Activated T-helper 17 cell treated with anti-CD3 and anti-CD28 coated beads, Interleukin-2, amount 50 U/mL, for 72 hours (primary cell): ENCODE measurements around the gene MAPK13. TPM values are rescaled to one million over a fixed set of nuclear protein-coding genes. Genes with fewer than 3 reads are reported as not detected.
"Not testable (repeated sequence)": the region's sequence is repeated elsewhere in the genome, so short reads cannot be mapped to it uniquely, and the experiment has no call there.

Source experiments
- ATAC-seq: fragments of 150-1000 bp; cut with Tn5 transposase; replicated peaks from 2 replicates; pipeline ENCODE4 v1.10.0; 2021; ENCODE audit warnings: mild to moderate bottlenecking, moderate library complexity
- H3K27ac Mint-ChIP-seq: one replicate; pipeline ENCODE4 v1.8.0; 2022; ENCODE audit warnings: mixed read lengths
- H3K27me3 Mint-ChIP-seq: one replicate; pipeline ENCODE4 v1.8.0; 2022; ENCODE audit warnings: mixed read lengths
- H3K36me3 Mint-ChIP-seq: one replicate; pipeline ENCODE4 v1.8.0; 2022; ENCODE audit warnings: low read depth, mild to moderate bottlenecking, mixed read lengths
- H3K4me1 Mint-ChIP-seq: one replicate; pipeline ENCODE4 v1.8.0; 2022; ENCODE audit warnings: mixed read lengths
- H3K4me3 Mint-ChIP-seq: one replicate; pipeline ENCODE4 v1.8.0; 2022; ENCODE audit warnings: mild to moderate bottlenecking, mixed read lengths
- H3K9me3 Mint-ChIP-seq: one replicate; pipeline ENCODE4 v1.8.0; 2022; ENCODE audit warnings: mixed read lengths
- total RNA-seq, 2 donors: library from RNA; stranded (reverse); gene quantifications; one replicate each; pipeline ENCODE4 v1.2.3, GENCODE V29; 2022

Gene MAPK13
- total RNA-seq, 2 donors from 2014 or later: 53.6 to 58.7 TPM

DNA sequence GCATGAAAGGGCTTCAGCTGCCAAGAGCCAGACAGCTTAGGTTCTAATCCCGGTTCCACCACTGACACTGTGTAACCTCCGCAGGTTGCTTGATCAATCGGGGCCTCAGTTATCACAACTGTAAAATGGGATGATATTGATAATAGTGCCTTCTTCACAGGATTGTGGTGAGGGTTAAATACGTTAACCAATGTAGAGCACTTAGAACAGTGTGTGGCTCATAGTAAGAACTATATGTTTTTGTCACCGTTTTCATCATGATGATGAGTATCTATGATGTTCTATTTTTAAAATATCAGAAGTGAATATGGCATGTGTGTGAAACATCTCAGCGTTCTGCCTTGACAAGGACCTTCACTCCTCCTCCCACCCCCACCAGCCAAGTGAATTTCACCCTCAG, 10.3 kb upstream of the MAPK13 start:
- H3K36me3 Mint-ChIP-seq: no peaks in the 10 kb centered on the region
- ATAC-seq: peak; percentile 43
- peak overlapping the region; percentile 91 for H3K4me3 Mint-ChIP-seq
- H3K27ac Mint-ChIP-seq: peak overlapping the region; percentile 96
- peaks cover 67% of the 10 kb centered on the region for H3K4me1 Mint-ChIP-seq
- no peaks in the 10 kb centered on the region for H3K27me3 Mint-ChIP-seq
- H3K9me3 Mint-ChIP-seq: no peaks in the 10 kb centered on the region

DNA sequence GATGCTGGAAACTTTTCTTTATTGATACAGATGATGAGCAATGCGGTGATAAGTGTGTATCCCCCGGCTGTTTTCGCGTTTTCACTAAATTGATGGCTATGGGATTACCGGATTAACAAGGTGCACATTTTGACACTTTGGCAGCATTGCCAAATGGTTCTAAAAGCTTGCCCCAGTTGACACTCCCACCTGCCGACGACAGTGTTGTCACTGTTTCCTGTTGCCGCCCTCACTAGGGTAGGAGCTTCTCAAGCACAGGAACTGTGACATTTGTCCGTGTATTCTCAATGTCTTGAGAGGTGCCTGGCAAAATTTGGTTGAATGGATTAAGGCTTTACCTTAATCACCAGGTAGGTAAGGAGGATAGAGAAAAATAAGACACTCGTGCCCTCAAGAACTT, 9.8 kb upstream of the MAPK13 start:
- ATAC-seq: peak; percentile 62
- H3K4me3 Mint-ChIP-seq: peak overlapping the region; percentile 91
- H3K9me3 Mint-ChIP-seq: no peaks in the 10 kb centered on the region
- peak overlapping the region; percentile 96 for H3K27ac Mint-ChIP-seq
- H3K36me3 Mint-ChIP-seq: no peaks in the 10 kb centered on the region
- no peaks in the 10 kb centered on the region for H3K27me3 Mint-ChIP-seq
- H3K4me1 Mint-ChIP-seq: peaks cover 66% of the 10 kb centered on the region

DNA sequence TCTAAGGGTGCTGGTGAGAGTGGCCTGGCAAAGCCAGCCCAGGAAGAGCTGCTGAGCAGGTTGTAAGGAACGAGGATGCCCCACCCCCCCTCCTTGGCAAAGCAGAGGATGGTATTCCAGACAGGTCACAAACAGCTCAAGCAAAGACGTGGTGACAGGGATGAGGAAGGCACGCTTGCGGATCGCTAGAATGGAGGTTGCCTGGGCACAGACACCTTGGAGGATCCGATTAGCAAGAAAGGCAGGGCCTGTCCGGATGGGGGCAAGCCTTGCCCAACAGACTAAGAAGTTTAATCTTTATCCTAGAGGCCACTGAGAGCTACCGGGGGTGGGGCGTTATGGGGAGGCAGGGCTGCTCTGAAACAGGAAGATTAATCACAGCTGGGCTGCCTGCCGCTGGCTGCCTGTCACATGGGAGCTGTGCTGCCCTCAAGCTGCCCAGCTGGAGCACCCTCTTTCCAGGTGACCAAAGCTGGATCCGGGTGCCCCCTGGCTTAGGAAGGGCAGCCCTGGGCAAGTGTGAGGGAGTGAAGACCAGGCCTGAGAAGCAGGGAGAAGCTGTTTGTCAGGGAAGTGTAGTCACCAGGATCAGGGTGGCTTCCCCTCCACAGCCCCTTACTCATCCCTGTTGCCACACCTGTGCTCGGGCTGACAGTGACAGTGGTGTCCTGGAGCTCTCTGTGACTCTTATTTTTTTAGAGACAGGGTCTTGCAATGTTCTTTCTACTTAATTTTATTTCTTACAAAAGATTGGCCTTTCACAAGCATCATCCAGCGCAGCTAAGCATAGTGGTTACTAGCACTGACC, 9.1 kb upstream of the MAPK13 start:
- peak; percentile 61 for ATAC-seq
- Mint-ChIP-seq H3K27me3 (no peaks in the 10 kb centered on the region), H3K4me3 (peak overlapping the region; percentile 91), H3K27ac (peak overlapping the region; percentile 96), H3K36me3 (no peaks in the 10 kb centered on the region), H3K9me3 (no peaks in the 10 kb centered on the region), H3K4me1 (peaks cover 69% of the 10 kb centered on the region)

DNA sequence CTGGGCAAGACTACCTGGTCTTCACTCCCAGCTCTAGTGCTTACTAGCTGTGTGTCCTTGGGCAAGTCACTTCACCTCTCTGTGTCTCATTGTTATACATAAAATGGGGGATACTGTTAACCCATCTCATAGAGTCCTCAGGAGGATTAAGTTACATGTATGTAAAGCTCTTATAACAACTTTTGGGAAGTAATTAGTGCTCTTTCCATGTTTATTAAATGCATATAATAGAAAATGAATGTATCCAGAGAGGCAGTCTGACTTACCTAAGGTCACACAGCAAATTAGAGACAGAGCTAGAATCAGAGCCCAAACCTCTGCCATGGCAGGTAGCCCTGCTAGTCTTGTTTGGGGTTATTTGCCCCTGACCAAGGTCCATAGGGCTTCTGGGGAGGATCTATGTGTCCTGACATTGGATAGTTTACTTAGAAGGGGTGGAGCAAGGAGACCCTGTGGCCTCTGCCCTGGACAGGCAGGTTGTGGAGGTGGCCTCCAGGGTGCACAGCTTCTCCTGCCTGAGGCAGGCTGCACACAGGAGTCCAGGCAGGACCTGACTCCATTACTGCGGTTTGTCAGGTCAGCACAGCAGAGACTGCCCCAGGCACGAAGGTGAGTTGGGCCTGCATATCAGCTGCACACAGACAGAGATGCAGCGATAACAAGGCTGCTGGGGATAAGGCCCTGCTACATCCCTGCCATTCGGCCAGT, 8.4 kb upstream of the MAPK13 start:
- Mint-ChIP-seq H3K27me3 (no peaks in the 10 kb centered on the region), H3K9me3 (no peaks in the 10 kb centered on the region), H3K4me1 (peaks cover 71% of the 10 kb centered on the region), H3K4me3 (peak overlapping the region; percentile 91), H3K27ac (peak overlapping the region; percentile 96), H3K36me3 (no peaks in the 10 kb centered on the region)
- no peak for ATAC-seq

DNA sequence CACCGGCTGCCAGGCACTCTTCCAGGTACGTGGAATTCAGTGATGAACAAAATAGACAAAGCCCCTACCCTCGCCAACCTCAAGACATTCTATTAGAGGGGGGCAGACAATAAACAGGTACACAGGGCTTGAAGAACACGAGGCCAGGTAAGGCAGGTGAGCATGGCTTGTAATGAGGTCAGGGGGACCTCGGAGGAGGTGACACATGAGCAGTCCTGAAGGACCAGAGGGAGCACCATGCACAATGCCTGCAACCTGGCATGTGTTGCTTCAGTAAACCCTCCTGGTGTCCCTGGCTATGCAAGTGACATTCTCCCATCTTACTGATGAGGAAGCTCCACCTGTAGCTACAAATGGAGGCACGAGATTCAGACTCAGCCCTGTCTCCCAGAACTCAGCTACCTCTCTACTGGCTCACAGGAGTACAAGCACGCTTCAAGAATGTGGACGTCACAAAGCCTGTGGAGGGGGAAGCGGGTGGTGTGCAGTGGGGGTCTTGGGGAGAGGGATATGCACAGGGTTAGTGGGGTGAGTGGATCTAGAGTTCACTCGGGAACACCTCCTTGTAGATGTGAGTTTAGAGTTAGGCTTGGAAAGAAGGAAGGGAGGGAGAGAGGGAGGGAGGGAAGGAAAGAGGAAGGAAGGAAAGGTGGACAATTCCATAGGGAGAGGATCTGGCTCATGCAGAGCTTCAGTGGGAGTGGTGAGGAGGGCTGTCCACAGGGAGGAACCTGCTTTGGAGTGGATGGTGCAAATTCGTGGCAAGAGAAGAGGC, 7.6 kb upstream of the MAPK13 start:
- peaks cover 69% of the 10 kb centered on the region for H3K4me1 Mint-ChIP-seq
- H3K27me3 Mint-ChIP-seq: no peaks in the 10 kb centered on the region
- no peak overlapping the region for H3K4me3 Mint-ChIP-seq
- ATAC-seq: no peak
- H3K9me3 Mint-ChIP-seq: no peaks in the 10 kb centered on the region
- peak overlapping the region; percentile 85 for H3K27ac Mint-ChIP-seq
- H3K36me3 Mint-ChIP-seq: no peaks in the 10 kb centered on the region

DNA sequence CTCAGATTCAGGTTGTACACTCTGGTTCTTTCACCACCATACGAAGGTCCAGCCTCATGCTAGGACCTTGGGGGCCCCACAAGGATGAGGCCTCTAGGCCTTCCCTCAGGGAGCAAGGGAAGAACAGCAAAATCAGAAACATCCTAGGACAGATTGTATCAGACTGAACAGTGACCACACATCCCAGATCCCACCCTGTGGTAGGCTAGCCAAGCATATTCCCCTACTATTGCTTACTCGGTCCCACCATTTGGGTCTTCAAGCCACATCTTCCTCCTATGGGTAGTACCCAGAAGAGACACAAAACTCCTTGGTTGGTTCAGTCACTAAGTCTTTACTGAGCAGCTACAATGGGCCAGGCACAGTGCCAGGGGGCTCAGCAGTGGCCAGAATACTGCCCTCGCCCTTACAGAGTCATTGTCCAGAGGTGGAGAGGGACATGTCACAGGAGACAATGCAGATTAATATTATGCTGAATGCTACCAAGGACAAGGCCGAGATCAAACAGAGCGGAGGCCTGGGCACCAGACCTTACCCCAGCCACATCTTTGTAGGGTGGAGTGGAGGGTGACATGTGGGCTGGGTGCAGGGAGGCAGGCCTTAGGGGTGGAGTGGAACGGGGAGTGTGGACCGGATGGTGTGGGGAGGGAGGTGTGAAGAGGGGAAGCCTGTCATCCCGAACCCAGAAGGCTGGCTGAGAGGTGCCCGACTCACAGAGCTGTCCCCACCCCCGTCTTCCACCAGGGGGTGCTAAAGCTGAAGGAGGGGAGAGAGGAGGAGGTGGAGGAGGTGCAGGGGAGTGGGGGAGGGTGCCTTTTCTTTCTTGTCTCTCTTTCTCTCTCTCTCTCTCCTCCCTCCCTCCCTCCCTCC, 6.8 kb upstream of the MAPK13 start:
- Mint-ChIP-seq H3K4me3 (peak overlapping the region; percentile 61), H3K27me3 (no peaks in the 10 kb centered on the region), H3K27ac (peak overlapping the region; percentile 85), H3K4me1 (peaks cover 61% of the 10 kb centered on the region), H3K36me3 (no peaks in the 10 kb centered on the region), H3K9me3 (no peaks in the 10 kb centered on the region)
- ATAC-seq: peak; percentile 71

DNA sequence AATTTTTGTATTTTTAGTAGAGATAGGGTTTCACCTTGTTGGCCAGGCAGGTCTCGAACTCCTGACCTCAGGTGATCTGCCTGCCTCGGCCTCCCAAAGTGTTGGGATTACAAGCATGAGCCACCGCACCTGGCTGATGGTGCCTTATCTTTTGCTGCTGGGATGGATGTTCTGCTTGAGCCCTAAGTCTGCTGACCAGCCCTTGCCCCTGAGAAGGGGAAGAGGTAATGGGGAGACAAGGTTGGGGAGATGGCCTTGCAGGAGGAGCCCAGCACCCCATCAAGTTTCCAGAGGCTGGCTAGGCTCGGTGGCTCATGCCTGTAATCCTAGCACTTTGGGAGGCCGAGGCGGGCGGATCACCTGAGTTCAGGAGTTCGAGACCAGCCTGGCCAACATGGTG, 6.0 kb upstream of the MAPK13 start:
- H3K9me3 Mint-ChIP-seq, H3K36me3 Mint-ChIP-seq, H3K27me3 Mint-ChIP-seq, ATAC-seq: not testable (repeated sequence)
- peak overlapping the region; percentile 85 for H3K27ac Mint-ChIP-seq
- H3K4me3 Mint-ChIP-seq: peak overlapping the region; percentile 61
- peaks cover 52% of the 10 kb centered on the region for H3K4me1 Mint-ChIP-seq

DNA sequence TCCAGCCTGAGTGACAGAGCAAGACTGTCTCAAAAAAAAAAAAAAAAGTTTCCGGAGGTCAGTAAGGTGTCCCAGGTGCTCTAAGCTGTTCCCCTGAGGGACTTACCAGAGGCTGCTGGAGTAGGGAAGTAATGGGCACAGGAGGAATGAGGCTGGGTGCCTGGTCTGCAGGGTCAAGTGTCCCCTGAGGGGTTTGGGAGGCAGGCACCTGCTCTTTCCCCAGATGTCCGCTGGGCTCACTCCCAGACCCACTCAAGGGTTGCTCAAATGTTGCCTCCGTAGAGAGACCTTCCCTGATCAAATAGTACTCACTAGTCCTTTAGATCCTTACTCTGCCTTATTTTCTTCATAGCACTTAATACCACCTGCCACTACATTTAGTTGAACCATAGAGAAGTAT, 5.4 kb upstream of the MAPK13 start:
- Mint-ChIP-seq H3K9me3 (no peaks in the 10 kb centered on the region), H3K4me1 (peaks cover 52% of the 10 kb centered on the region), H3K36me3 (peaks cover 3% of the 10 kb centered on the region), H3K27ac (no peak overlapping the region), H3K4me3 (peak overlapping the region; percentile 61), H3K27me3 (no peaks in the 10 kb centered on the region)
- ATAC-seq: no peak

DNA sequence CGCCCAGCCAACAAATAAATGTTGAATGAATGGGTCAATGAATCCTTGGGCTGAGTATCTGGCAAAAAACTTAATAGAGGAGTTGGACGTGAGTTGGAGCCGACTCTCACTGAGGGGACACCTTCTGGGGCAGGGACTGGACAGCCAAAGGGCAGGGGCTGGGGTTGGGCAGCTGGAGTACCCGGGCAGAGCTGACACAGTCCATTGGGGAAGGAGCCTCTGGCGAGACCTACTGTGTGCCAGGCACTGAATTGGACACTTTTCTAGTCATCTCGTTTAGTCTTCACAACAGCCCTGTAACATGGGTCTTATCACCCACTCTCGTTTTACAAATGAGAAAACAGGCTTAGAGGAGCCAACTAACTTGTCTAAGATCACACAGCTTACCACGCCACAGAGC, 4.7 kb upstream of the MAPK13 start:
- ATAC-seq: no peak
- Mint-ChIP-seq H3K36me3 (peaks cover 5% of the 10 kb centered on the region), H3K9me3 (no peaks in the 10 kb centered on the region), H3K27me3 (no peaks in the 10 kb centered on the region), H3K27ac (no peak overlapping the region), H3K4me3 (no peak overlapping the region), H3K4me1 (peaks cover 46% of the 10 kb centered on the region)

DNA sequence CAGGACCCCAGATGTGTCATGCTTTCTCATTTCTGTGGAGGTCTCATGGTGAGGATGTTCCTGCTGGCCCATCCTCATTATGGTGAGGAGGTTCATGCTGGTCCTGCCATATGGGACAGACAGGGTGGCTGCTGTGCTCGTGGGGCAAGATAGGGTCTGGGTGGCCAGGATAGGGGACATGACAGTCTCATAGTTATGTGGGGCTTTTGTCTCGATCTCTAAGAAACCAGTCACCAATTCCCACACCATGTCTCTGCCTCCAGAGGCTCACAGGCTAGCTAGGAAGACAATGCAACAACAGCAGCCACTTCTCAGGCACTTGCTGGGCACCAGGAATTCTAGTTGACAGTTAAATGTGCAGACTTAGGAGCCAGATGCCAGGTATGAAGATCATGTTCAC, 4.2 kb upstream of the MAPK13 start:
- Mint-ChIP-seq H3K36me3 (peaks cover 5% of the 10 kb centered on the region), H3K4me3 (peak overlapping the region; percentile 48), H3K4me1 (peaks cover 41% of the 10 kb centered on the region), H3K27ac (no peak overlapping the region), H3K9me3 (no peaks in the 10 kb centered on the region), H3K27me3 (no peaks in the 10 kb centered on the region)
- no peak for ATAC-seq

DNA sequence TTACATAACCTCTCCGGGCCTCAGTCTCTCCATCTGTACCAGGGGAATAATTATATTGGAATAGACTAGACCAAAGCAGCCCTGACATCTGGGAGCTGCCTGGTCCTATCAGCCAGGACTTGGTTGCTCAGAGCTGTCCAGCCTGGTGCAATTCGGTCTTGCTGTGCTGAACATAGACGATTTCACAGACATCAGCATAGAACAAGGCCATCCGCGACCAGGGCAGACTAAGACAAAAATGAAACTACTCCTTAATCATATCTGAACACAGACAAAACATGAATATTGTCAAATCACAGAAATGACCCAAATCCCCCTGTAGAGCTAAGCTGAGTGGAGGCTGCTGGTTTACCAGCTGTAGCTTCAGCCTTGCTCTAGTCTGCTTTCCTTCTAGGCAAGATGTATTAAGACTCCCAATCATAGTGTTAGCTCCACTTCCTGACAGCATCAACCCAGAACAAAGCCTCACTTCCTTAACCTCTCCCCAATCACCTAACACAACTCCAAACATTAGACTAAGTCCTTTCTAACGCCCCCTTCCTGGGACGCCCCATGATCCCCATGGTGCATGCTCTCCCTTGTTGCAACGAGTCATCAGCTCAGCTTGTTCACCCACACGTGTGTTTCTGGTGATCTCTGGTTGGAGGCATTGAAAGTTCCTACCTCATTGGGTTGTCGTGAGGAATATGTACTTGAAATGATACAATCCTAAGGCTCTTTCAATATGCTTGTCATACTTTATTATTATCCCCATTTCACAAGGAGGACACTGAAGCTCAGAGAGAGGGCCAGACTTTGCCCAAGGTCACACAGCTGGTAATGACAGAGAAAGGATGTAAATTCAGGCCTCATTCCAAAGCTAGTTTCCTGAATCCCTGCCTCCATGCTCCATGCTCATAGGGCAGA, 3.5 kb upstream of the MAPK13 start:
- Mint-ChIP-seq H3K4me1 (peaks cover 34% of the 10 kb centered on the region), H3K27me3 (no peaks in the 10 kb centered on the region), H3K27ac (peak overlapping the region; percentile 30), H3K4me3 (peak overlapping the region; percentile 48), H3K36me3 (peaks cover 9% of the 10 kb centered on the region), H3K9me3 (no peaks in the 10 kb centered on the region)
- ATAC-seq: no peak

DNA sequence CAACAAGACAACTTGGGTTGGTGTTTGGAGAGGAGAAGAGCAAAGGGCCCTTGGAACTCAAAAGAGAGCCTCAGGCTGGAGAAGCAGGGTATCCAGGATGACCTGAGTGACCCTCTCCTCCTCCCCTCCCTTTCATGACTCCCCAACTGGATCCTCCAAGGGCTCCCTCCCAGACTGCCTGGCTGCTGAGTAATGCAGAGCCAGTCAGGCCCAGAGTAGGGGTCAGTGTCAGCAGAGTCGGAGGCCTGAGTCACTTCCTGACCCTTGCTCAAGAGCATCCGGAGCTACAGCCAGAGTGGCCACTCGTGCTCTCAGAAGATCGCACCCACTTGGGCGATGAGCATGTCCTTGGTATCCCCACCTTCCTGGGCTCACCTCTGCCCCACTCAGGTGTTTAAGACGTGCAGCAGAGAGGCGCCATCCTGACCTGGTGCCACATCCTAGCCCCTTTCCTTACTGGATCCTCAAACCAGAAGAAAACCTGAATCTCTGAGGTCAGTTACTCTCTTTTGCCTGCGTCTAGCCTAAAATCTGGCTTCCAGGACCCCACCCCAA, 2.8 kb upstream of the MAPK13 start:
- peak overlapping the region; percentile 48 for H3K4me3 Mint-ChIP-seq
- peaks cover 33% of the 10 kb centered on the region for H3K4me1 Mint-ChIP-seq
- no peaks in the 10 kb centered on the region for H3K9me3 Mint-ChIP-seq
- H3K27me3 Mint-ChIP-seq: no peaks in the 10 kb centered on the region
- peak overlapping the region; percentile 30 for H3K27ac Mint-ChIP-seq
- H3K36me3 Mint-ChIP-seq: peaks cover 16% of the 10 kb centered on the region
- no peak for ATAC-seq

DNA sequence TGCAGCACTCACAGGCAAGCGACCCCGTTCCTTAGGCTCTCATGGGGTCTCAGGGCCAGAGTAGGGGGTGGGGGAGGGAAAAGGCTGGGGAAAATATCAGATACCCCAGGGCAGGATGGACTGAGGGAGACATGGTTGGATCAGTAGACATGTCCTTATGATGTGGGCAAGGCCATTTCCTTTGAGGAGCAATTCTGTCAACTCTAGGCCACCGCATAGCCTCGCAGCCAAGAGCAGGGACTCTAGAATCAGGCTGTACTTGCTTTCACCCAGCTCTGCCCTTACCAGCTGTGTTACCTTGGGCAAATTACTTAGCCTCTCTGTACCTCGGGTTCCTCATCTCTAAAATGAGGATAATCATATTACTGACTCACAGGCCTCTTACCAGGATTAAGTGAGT, 2.2 kb upstream of the MAPK13 start:
- Mint-ChIP-seq H3K4me1 (peaks cover 30% of the 10 kb centered on the region), H3K27ac (no peak overlapping the region), H3K4me3 (no peak overlapping the region), H3K36me3 (peaks cover 21% of the 10 kb centered on the region), H3K9me3 (no peaks in the 10 kb centered on the region), H3K27me3 (no peaks in the 10 kb centered on the region)
- no peak for ATAC-seq
